ENCODE measurements around the gene SSR4. TPM values are rescaled to one million over a fixed set of nuclear protein-coding genes. Genes with fewer than 3 reads are reported as not detected.
"Not testable (repeated sequence)": the region's sequence is repeated elsewhere in the genome, so short reads cannot be mapped to it uniquely, and the experiment has no call there.

The SSR4 gene
- 210 TPM for total RNA-seq
- long read RNA-seq, transcript SSR4-203 (6 exons, 643 nt): major isoform, 102 of 112 reads
- long read RNA-seq, partial matches to known transcripts: 3 of 112 reads
- long read RNA-seq, other reads (novel, unspliced or antisense): 2 of 112 reads

DNA sequence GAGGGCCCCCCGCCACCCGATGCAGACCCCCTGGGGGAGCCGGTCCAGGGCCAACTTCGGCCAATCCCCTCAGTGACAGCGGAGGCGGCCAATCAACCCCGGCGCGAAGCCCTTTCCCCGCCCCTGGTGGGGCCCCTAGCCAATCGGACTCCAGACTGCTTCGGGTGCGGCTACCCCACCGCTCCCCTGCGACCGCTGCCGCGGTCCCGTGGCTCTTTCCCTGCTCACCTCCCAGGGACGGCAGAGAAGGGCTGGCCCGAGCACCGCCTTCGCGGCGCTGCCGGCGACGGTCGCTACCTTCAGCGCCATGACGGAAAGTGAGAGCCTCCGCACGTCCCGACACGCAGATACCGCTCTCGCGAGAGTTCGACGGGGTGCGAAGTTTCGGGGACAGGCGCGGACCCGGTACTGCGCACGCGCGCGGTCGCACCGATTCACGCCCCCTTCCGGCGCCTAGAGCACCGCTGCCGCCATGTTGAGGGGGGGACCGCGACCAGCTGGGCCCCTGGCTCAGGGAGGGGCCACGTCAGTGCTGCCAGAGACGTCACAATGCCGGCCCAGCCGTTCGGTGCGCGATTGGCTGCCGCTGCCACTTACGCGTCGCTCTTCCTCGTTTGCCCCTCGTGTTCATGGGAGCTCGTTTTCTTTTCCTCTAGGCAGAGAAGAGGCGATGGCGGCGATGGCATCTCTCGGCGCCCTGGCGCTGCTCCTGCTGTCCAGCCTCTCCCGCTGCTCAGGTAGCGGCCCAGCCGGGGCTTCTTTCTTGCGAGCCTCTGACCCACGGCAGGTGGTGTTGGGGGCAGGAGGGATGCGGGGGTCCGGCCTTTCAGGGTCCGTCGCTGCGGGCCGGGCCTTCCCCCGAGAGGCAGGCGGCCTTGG lies at the start of gene SSR4, which contains the start of gene IDH3G:
Gene SSR4, plus strand, starts transcription at position 651 of the 879 bp plus-strand sequence. Its CDS starts 20 bp downstream, at position 671.
Gene IDH3G, minus strand, starts transcription at position 358 of the 879 bp plus-strand sequence. Its CDS starts 49 bp downstream, at position 309.
- Histone ChIP-seq H3K27ac (peak within 1 kb of the TSS; percentile 94), H3K4me1 (peaks cover 15% of the 10 kb centered on the region), H3K36me3 (peaks cover 26% of the 10 kb centered on the region), H3K4me3 (peak within 1 kb of the TSS; percentile 75), H3K9me3 (no peaks in the 10 kb centered on the region), H3K27me3 (ENCODE audit: low read depth) (no peaks in the 10 kb centered on the region)
- TF ChIP-seq, protein P1, sequence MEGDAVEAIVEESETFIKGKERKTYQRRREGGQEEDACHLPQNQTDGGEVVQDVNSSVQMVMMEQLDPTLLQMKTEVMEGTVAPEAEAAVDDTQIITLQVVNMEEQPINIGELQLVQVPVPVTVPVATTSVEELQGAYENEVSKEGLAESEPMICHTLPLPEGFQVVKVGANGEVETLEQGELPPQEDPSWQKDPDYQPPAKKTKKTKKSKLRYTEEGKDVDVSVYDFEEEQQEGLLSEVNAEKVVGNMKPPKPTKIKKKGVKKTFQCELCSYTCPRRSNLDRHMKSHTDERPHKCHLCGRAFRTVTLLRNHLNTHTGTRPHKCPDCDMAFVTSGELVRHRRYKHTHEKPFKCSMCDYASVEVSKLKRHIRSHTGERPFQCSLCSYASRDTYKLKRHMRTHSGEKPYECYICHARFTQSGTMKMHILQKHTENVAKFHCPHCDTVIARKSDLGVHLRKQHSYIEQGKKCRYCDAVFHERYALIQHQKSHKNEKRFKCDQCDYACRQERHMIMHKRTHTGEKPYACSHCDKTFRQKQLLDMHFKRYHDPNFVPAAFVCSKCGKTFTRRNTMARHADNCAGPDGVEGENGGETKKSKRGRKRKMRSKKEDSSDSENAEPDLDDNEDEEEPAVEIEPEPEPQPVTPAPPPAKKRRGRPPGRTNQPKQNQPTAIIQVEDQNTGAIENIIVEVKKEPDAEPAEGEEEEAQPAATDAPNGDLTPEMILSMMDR (IDR thresholded peaks at IDR 0.05): no peak
- intact Hi-C loops (cut with DNase I): no loop called here
- ATAC-seq (peak; percentile 97 to 98), DNase-seq (peak; percentile 94)

DNA sequence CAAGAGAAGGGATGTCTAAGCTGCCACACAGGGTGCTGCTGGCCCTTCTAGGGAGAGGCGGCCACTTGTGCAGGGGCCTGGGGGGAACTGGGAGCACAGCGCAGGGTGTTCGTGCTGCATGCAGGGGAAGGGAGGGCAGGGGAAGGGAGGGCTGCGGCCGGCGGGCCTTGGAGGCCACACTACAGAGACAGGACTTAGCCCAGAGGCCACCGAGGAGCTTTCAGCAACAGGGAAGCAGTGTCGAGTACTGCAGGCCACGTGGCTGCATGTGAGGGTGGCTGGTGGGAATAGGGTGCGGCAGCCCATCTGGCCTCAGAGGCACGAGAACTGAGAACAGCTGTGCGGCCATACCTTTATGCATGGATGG lies 49.4 kb upstream of the SSR4 start:
- H3K27me3 ChIP-seq (ENCODE audit: low read depth); intact Hi-C loops (cut with DNase I); H3K9me3 ChIP-seq; H3K36me3 ChIP-seq; H3K4me1 ChIP-seq; DNase-seq; H3K27ac ChIP-seq; H3K4me3 ChIP-seq; ATAC-seq: not testable (repeated sequence)

DNA sequence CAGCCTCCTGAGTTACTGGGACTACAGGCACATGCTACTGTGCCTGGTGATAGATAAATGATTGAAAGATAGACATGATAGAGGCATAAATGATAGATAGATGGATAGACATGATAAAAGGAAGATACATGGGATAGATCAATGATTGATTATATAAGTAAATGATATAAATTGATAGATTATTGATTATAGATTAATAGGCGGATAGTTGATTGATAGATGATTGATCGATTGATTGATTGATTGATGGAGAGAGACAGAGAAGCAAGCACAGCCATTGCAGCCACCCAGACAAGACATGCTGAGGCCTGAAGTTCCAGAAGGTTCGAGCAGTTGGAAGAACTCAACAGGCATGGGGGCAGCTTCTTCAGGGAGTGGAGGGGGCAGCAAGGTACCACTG lies 48.1 kb upstream of the SSR4 start:
- intact Hi-C loops (cut with DNase I): no loop called here
- no peaks in the 10 kb centered on the region for H3K27me3 ChIP-seq (ENCODE audit: low read depth)
- ATAC-seq (no peak), DNase-seq (no peak)
- H3K4me3 ChIP-seq: no peak overlapping the region
- H3K27ac ChIP-seq: no peak overlapping the region
- H3K36me3 ChIP-seq: no peaks in the 10 kb centered on the region
- TF ChIP-seq, protein P1 (IDR thresholded peaks at IDR 0.05): no peak
- peaks cover 4% of the 10 kb centered on the region for H3K4me1 ChIP-seq
- H3K9me3 ChIP-seq: no peaks in the 10 kb centered on the region

DNA sequence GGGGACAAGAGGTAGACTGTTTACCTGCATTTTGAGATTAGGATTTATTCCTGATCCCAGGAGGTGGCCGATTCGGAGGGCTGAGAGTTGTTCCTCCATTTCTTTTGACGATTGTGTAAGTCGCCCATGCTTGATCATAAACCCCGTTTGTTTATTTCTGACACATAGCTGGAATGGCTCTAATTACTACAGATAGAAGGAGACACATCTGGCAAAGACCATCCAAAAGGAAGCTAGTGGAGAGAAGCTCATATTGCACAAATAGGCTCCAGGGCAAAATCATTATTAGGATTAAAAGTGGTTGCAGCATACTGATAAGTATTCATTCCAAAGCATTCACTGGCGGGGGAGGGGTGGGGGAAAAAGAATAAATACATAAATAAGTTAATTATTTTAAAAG lies 47.5 kb upstream of the SSR4 start:
- H3K27ac ChIP-seq; ATAC-seq; H3K9me3 ChIP-seq; intact Hi-C loops (cut with DNase I); DNase-seq; H3K36me3 ChIP-seq; H3K4me1 ChIP-seq; H3K27me3 ChIP-seq (ENCODE audit: low read depth); H3K4me3 ChIP-seq: not testable (repeated sequence)

DNA sequence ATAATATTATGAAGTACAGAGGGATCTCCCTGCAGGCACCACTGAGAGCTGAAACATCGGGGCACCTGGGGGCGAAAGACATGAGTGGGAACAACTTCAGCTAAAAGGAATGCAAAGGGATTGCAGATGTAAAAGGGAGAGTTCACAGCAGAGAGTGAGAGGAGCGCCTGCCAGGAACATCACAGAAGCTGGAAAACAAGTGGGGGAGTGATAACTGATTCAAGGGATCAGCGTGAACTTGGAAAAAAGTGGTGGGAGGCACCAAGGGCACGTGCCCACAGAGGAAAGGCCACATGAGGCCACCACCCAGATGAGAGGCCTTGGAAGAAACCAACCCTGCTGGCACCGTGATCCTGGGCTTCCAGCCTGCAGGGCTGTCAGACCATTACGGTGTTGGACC lies 45.5 kb upstream of the SSR4 start:
- DNase-seq; H3K4me1 ChIP-seq; H3K9me3 ChIP-seq; H3K27me3 ChIP-seq (ENCODE audit: low read depth); H3K36me3 ChIP-seq; ATAC-seq; intact Hi-C loops (cut with DNase I); H3K27ac ChIP-seq; H3K4me3 ChIP-seq: not testable (repeated sequence)

DNA sequence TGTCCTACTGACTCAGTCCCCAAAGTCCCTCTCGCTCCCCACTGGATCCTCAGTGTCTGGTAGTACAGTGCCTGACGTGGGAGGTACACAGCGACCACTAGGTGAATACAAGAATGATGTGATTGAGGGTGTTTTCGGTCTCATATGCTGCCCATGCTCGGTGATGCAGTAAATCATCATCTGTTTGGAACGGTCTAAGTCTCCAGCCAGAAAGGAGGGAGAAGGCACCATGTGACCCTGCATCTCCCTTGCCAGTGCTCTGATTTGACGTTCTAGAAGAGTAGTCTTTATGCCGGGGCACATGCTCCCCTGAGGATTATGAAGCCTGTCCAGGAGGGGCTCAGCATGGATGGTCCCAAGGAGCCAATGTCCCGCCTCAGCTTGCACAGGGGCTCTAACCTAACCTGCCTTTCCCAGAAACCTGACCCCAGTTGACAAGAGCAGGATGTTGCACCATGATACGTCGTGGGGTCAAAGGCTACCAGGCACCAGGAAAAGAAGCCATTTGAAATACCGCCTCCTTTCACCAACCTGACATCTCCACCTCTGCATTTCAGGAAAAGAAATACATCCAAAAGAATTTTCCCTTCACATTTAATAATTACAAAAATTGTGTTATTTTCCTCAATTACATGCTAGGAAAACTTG lies 44.2 kb upstream of the SSR4 start:
- H3K36me3 ChIP-seq: no peaks in the 10 kb centered on the region
- no peak for ATAC-seq
- no peak for DNase-seq
- no peaks in the 10 kb centered on the region for H3K9me3 ChIP-seq
- no peak overlapping the region for H3K4me3 ChIP-seq
- TF ChIP-seq, protein P1 (IDR thresholded peaks at IDR 0.05): no peak
- H3K27ac ChIP-seq: no peak overlapping the region
- no peaks in the 10 kb centered on the region for H3K27me3 ChIP-seq (ENCODE audit: low read depth)
- no peaks in the 10 kb centered on the region for H3K4me1 ChIP-seq
- intact Hi-C loops (cut with DNase I): no loop called here

DNA sequence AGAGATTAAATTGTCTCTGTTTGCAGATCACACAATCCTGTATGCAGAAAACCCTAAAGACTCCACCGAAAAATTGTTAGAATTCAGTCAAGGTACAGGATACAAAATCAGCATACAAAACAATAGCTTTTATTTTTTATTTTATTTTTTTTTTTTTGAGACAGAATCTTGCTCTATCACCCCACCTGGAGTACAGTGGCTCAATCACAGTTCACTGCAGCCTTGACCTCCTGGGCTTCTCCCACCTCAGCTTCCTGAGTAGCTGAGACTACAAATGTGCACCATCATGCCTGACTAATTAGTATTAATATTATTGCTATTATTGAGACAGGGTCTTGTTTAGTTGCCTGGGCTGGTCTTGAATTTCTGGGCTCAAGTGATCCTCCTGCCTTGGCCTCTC lies 39.3 kb upstream of the SSR4 start:
- Histone ChIP-seq H3K9me3 (no peaks in the 10 kb centered on the region), H3K4me3 (no peak overlapping the region), H3K27me3 (ENCODE audit: low read depth) (no peaks in the 10 kb centered on the region), H3K36me3 (no peaks in the 10 kb centered on the region), H3K4me1 (no peaks in the 10 kb centered on the region), H3K27ac (no peak overlapping the region)
- intact Hi-C loops (cut with DNase I): no loop called here
- TF ChIP-seq, protein P1 (IDR thresholded peaks at IDR 0.05): no peak
- DNase-seq (no peak), ATAC-seq (no peak)

Measured in lower lobe of right lung (tissue), 2 donors.